Glomerular endothelial cell (primary cell): ENCODE data around the gene JUNB. TPM values are rescaled to one million over a fixed set of nuclear protein-coding genes. Genes with fewer than 3 reads are reported as not detected.

Source experiments
- DNase-seq: peaks from one replicate; pipeline ENCODE4 v3.0.0-alpha.2; 2011; ENCODE audit warnings: low read depth, low spot score; ENCODE audit errors: extremely low read depth
- total RNA-seq: library from RNA; depleted of rRNA; stranded (reverse); fragments of >200 nt; gene quantifications from 2 replicates; pipeline ENCODE4 v1.2.3, GENCODE V29; 2015

Gene JUNB
- total RNA-seq, 1 donor from 2014 or later = 298 TPM

- DNase-seq = no peak
These were observed 17.7 kb upstream of the JUNB start for GRCh38 chr19:12773571-12773970.

- no peak for DNase-seq
These were observed 16.4 kb upstream of the JUNB start, which contains the start of gene HOOK2 for GRCh38 chr19:12774588-12775555. Gene HOOK2, minus strand, starts transcription at chr19:12775552. Its CDS starts 103 bp downstream, at chr19:12775449.

- DNase-seq = no peak
These were observed 13.9 kb upstream of the JUNB start for GRCh38 chr19:12777217-12778016.

- DNase-seq = no peak
These were observed 13.0 kb upstream of the JUNB start for GRCh38 chr19:12778017-12778904.

GRCh38 chr19:12778905-12779161 is 12.5 kb upstream of the JUNB start:
- DNase-seq = no peak

- DNase-seq = no peak
These were observed 11.9 kb upstream of the JUNB start for GRCh38 chr19:12779162-12779993.

- DNase-seq = no peak
These were observed 9.2 kb upstream of the JUNB start for GRCh38 chr19:12782174-12782423.

GRCh38 chr19:12782424-12783290 is 8.6 kb upstream of the JUNB start:
- no peak for DNase-seq

GRCh38 chr19:12783291-12783848 is 7.9 kb upstream of the JUNB start:
- DNase-seq = no peak

GRCh38 chr19:12783849-12784393 is 7.4 kb upstream of the JUNB start:
- DNase-seq = no peak

- no peak for DNase-seq
These were observed 6.9 kb upstream of the JUNB start for GRCh38 chr19:12784394-12784870.

GRCh38 chr19:12784871-12785430 is 6.3 kb upstream of the JUNB start:
- no peak for DNase-seq

GRCh38 chr19:12785431-12786031 is 5.8 kb upstream of the JUNB start:
- DNase-seq = no peak

GRCh38 chr19:12786141-12786870 is 5.0 kb upstream of the JUNB start:
- DNase-seq = no peak

- DNase-seq = no peak
These were observed 4.3 kb upstream of the JUNB start for GRCh38 chr19:12786952-12787351.

- no peak for DNase-seq
These were observed 3.8 kb upstream of the JUNB start for GRCh38 chr19:12787458-12787857.

GRCh38 chr19:12788042-12788681 is 3.1 kb upstream of the JUNB start:
- DNase-seq = no peak
